Ascending aorta (tissue), 2 donors: ENCODE data around the gene JMJD7. TPM values are rescaled to one million over a fixed set of nuclear protein-coding genes. Genes with fewer than 3 reads are reported as not detected.

Experiments
- DNase-seq, 2 donors: peaks; one replicate each; pipeline ENCODE4 v3.0.0-alpha.2; 2019; ENCODE audit warnings: low spot score in 2 of 2
- H3K27ac ChIP-seq, 2 donors: fragments of 200-600 bp; sonication (generic); one replicate each; pipeline ENCODE4 v1.5.1; 2016 to 2017; ENCODE audit warnings: mild to moderate bottlenecking in 1 of 2
- H3K27me3 ChIP-seq: fragments of 200-600 bp; sonication (generic); one replicate; pipeline ENCODE4 v1.5.1; 2017
- H3K36me3 ChIP-seq, 2 donors: fragments of 200-600 bp; sonication (generic); one replicate each; pipeline ENCODE4 v1.5.1; 2016
- H3K4me1 ChIP-seq, 2 donors: fragments of 200-600 bp; sonication (generic); one replicate each; pipeline ENCODE4 v1.5.1; 2016 to 2017; ENCODE audit warnings: mild to moderate bottlenecking in 1 of 2
- H3K4me3 ChIP-seq, 2 donors: fragments of 200-600 bp; sonication (generic); one replicate each; pipeline ENCODE4 v1.5.1; 2016 to 2017; ENCODE audit warnings: mild to moderate bottlenecking in 1 of 2
- H3K9me3 ChIP-seq, 2 donors: fragments of 200-600 bp; sonication (generic); one replicate each; pipeline ENCODE4 v1.5.1; 2016
- intact Hi-C: fragments of 100-400 bp; cut with DNase I; formaldehyde crosslinking; loops from one replicate; pipeline ENCODE4 v1.15.1; 2023
- total RNA-seq: library from RNA; depleted of rRNA; stranded (reverse); fragments of >200 nt; gene quantifications from one replicate; pipeline ENCODE4 v1.1.0, GENCODE V29; 2016
- TF ChIP-seq, protein P1 (sequence below), 3 experiments: fragments of 200-600 bp in 2 of 3; fragments of 450-650 bp in 1 of 3; sonication (generic) in 2 of 3; IDR thresholded peaks; one replicate each; pipeline ENCODE4 v1.5.1; 2016 to 2019; ENCODE audit warnings: antibody characterized with exemption in 3 of 3, mild to moderate bottlenecking in 1 of 3, moderate library complexity in 1 of 3

Gene JMJD7
- total RNA-seq, 1 donor from 2014 or later: 16.4 TPM

DNA sequence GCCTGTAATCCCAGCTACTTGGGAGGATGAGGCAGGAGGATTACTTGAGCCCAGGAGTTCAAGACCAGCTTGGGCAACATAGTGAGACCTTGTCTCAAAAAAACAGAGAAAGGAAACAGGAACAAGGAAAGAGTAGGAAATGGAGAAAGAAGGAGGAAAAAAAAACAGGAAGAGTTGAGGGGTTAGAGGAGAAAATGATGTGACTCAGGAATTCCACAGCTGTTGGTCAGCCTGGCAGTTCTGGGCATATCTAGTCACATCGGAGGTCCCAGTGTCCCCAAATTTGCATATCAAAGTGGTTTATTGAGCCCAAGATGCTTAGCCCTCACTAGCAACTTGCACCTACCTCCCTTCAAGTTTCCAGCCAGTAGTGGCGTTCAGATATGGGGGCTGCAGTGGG is 18.8 kb upstream of the JMJD7 start:
- TF ChIP-seq, protein P1, sequence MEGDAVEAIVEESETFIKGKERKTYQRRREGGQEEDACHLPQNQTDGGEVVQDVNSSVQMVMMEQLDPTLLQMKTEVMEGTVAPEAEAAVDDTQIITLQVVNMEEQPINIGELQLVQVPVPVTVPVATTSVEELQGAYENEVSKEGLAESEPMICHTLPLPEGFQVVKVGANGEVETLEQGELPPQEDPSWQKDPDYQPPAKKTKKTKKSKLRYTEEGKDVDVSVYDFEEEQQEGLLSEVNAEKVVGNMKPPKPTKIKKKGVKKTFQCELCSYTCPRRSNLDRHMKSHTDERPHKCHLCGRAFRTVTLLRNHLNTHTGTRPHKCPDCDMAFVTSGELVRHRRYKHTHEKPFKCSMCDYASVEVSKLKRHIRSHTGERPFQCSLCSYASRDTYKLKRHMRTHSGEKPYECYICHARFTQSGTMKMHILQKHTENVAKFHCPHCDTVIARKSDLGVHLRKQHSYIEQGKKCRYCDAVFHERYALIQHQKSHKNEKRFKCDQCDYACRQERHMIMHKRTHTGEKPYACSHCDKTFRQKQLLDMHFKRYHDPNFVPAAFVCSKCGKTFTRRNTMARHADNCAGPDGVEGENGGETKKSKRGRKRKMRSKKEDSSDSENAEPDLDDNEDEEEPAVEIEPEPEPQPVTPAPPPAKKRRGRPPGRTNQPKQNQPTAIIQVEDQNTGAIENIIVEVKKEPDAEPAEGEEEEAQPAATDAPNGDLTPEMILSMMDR (IDR thresholded peaks at IDR 0.05): no peak
- Histone ChIP-seq H3K27ac (no peak overlapping the region), H3K36me3 (peaks cover 6 to 21% of the 10 kb centered on the region in 2 donors), H3K9me3 (no peaks in the 10 kb centered on the region), H3K27me3 (no peaks in the 10 kb centered on the region), H3K4me1 (peaks cover 0 to 12% of the 10 kb centered on the region in 2 donors), H3K4me3 (no peak overlapping the region)
- DNase-seq: no peak
- intact Hi-C loops: no loop called here

DNA sequence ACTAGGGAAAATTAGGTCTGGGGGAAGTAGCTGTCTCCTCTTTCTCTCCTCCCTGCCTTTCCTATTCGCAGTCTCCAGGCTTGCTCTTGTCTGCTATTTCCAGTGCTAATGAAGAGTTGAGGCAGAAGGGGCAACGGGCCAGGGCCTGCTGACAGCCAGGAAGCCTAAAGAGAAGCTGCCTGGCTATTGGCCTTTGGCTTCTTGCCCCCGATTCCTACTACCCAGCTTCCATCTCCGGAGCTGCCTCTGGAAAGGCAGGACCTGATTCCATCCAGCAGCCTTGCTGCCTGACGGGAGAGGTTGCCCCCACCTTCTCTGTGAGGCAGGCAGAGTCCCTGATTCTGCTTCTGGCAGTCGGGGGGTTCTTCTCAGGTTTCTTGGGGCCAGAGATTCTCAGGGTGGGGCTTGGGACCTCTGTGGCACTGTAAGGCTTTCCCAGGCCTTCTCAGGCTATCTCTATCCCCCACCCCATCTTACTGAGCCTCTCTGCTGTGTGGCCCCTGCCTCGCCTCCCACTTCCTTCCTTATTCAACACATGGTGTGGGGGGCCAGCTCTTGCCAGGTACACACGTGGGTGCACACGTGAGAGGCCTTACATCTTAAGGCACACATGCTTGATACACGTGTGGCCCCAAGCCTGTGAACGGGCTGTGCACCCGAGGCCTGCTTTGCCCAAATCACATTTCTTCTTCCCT is 18.2 kb upstream of the JMJD7 start:
- no peak overlapping the region for H3K27ac ChIP-seq
- H3K36me3 ChIP-seq: peaks cover 6 to 26% of the 10 kb centered on the region in 2 donors
- TF ChIP-seq, protein P1 (IDR thresholded peaks at IDR 0.05): no peak
- DNase-seq: no peak
- peaks cover 0 to 9% of the 10 kb centered on the region in 2 donors for H3K4me1 ChIP-seq
- no peaks in the 10 kb centered on the region for H3K27me3 ChIP-seq
- intact Hi-C loops: loop anchor here (2.0 kb wide), 1 partner anchor 207 kb away; no protein-coding TSS in a partner anchor
- no peaks in the 10 kb centered on the region for H3K9me3 ChIP-seq
- H3K4me3 ChIP-seq: no peak overlapping the region

DNA sequence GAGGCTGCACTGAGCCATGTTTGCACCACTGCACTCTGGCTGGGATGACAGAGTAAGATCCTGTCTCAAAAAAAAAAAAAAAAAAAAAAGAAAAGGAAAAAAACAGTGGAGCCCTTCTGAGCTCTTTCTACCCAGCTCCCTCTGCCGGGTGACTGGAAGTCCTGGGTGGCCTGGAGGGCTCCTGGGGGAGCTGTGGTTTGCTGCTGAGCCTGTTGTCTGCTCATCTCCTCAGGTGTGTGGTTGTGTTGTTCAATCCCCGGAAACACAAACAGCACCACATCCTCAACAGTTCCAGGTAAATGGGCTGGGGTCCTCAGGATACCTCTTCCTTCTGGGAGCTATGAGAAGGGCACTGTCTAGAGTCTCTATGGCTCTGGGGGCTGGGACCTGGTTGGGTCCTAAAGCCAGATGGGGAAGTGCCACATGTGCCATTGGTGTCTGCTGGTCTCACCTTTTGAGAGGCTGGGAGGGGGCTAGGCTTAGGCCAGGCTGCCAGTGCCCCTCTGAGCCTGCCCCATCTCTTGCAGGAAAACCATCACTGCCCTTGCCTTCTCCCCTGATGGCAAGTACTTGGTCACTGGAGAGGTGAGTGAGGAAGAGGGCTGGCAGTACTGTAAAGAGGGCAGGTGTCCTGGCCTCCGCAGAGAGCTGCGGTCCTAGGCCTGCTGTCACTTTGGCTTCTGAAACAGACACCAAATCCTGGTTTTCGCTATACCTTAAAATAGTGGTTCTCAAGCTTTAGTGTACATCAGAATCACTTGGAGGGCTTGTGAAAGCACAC is 17.1 kb upstream of the JMJD7 start:
- no peak overlapping the region for H3K27ac ChIP-seq
- no peaks in the 10 kb centered on the region for H3K4me1 ChIP-seq

DNA sequence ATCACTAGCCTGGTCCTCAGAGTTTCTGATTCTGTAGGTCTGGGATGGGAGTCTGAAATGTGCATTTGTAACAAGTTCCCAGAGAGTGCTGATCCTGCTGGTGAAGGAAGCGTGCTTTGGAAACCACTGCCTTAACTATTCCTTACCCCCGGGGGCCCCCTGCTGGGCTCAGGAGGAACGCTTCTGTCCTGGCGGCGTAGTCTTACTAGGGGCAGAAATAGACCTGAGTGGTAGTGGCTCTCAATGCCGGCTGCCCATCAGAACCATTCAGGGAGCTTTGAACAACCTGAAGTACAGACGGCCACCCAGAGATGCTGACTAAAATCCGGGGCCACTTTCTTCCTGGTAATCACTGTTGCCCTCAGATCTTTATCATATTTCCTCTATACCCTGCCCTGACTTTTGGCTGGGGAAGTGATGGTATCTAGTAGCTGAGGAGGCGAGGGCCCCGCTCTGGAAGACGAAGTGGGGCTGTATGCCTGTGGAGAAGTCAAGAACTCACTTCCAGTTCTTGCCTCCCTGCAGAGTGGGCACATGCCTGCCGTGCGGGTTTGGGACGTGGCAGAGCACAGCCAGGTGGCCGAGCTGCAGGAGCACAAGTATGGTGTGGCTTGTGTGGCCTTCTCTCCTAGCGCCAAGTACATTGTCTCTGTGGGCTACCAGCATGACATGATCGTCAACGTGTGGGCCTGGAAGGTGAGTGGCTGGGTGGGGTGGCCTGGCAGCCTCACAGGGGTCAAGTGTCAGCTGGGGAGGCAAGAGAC is 16.3 kb upstream of the JMJD7 start:
- Histone ChIP-seq H3K9me3 (no peaks in the 10 kb centered on the region), H3K4me3 (no peak overlapping the region), H3K27ac (no peak overlapping the region), H3K36me3 (peaks cover 17 to 45% of the 10 kb centered on the region in 2 donors), H3K27me3 (no peaks in the 10 kb centered on the region), H3K4me1 (no peaks in the 10 kb centered on the region)
- peak in 1 of 2 donors; percentile 89 for DNase-seq
- TF ChIP-seq, protein P1 (IDR thresholded peaks at IDR 0.05): peak; percentile 85 to 88 (median 86)
- intact Hi-C loops: loop anchor here (1.0 to 2.0 kb wide), 2 partner anchors 37 to 209 kb away; partner anchors contain the start of gene MAPKBP1

More for the DNA sequence above, 17.1 kb upstream of the JMJD7 start:
- Histone ChIP-seq H3K27me3 (no peaks in the 10 kb centered on the region), H3K9me3 (no peaks in the 10 kb centered on the region), H3K36me3 (peaks cover 12 to 38% of the 10 kb centered on the region in 2 donors), H3K4me3 (no peak overlapping the region)
- TF ChIP-seq, protein P1 (IDR thresholded peaks at IDR 0.05): no peak
- intact Hi-C loops: loop anchor here (1.0 to 2.0 kb wide), 2 partner anchors 37 to 208 kb away; partner anchors contain the start of gene MAPKBP1
- no peak for DNase-seq

GRCh38 chr15:41812820-41813375 is 15.0 kb upstream of the JMJD7 start:
- Histone ChIP-seq H3K4me1 (no peaks in the 10 kb centered on the region), H3K9me3 (no peaks in the 10 kb centered on the region), H3K4me3 (no peak overlapping the region), H3K27me3 (no peaks in the 10 kb centered on the region), H3K36me3 (peaks cover 30 to 58% of the 10 kb centered on the region in 2 donors), H3K27ac (no peak overlapping the region)
- DNase-seq: no peak
- intact Hi-C loops: no loop called here
- TF ChIP-seq, protein P1 (IDR thresholded peaks at IDR 0.05): no peak
